Skeletal muscle cell (primary cell): ENCODE data around the gene GATB.

ENCODE experiments used
- DNase-seq: peaks from one replicate; pipeline ENCODE4 v3.0.0-alpha.2; 2010; ENCODE audit warnings: low read depth
- H3K4me3 ChIP-seq: 2 replicates; pipeline ENCODE4 v1.5.1; 2011; ENCODE audit warnings: low read depth, mild to moderate bottlenecking, control low read depth, low read length, moderate library complexity

The GATB gene

DNA sequence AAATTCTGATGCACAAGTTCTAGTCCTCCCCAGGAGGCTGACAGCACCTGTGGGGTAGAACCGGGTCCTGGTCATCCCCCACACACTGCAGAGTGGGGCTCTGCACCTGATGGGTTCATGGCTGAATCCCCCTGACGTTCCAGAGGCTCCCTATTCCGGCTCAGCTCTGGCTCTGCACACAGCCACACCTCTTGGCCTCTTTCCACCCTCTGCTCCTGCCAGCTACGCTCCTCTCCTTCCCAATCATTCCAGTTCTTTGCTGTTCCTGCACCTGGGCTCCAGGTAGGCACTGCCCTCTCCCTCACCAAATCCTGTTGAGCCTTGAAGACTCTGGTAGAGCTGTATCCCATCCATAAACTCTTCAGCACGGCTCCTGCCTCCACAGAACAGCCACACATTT lies 75.5 kb downstream of the GATB start:
- DNase-seq = no peak
- no peak overlapping the region for H3K4me3 ChIP-seq

GRCh38 chr4:151681085-151681484 lies 79.7 kb downstream of the GATB start:
- H3K4me3 ChIP-seq = no peak overlapping the region
- DNase-seq = no peak

DNA sequence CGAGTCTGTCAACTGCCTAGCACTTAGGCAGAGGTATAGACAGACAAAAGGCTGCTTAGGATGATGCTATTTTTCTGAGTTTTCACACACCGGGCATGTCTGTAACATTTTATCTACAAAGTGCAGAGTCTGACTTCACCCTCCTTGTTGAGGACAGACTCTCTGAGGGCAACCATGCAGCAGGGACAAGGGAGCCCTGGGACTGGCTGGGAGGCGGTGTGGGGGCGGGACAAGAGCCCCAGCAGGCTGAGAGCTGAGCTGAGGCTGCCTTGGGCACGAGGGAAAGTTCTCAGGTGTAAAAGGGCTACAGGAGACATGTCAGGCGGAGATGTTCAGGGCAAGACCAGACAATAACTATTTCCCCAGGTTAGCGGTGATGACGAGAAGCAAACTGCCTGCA lies 81.6 kb downstream of the GATB start:
- no peak overlapping the region for H3K4me3 ChIP-seq
- DNase-seq = no peak

DNA sequence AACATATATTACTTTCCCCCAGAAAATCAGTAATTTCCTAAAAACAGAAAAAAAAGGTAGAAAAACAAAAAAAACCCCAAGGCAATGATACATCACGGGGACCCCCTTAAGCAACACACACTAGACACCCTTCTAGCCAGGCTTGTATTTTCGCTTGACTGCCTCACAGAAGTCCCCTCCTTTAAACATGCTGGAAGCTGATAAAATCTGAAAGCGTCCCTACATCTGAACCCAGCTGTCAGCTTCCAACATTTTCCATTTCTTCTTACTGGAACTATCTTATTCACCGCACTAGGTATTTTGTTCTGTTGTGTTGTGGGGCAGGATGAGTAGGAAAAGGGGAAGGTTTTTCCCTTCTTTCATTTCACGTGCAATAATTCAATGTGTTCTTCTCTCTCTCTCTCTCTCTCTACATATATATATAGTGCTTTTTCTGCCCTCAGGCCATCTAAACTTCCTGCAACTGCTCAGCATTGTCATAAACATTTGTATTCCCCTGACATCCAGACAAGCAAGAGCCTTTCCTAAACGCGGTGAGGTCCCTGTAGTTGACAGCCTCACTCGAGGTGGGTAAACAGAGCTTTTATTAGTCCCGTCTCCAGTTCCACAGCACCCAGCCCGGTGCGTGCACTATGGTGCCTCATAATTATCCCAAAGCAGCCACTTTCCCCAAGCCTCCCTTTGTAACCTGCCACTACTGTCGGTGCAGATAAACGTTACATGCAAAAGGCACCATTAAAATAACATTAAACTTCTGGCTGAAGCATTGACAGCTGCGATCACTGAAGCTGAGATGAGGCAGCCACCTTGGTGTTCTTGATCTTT lies 82.5 kb downstream of the GATB start:
- no peak overlapping the region for H3K4me3 ChIP-seq
- no peak for DNase-seq

- no peak overlapping the region for H3K4me3 ChIP-seq
- no peak for DNase-seq
Measured at GRCh38 chr4:151677193-151677592, 83.6 kb downstream of the GATB start.

- no peak overlapping the region for H3K4me3 ChIP-seq
- DNase-seq = peak; percentile 87
Measured at GRCh38 chr4:151676301-151676700, 84.5 kb downstream of the GATB start.

GRCh38 chr4:151675411-151675971 lies 85.3 kb downstream of the GATB start:
- DNase-seq = no peak
- H3K4me3 ChIP-seq = no peak overlapping the region

- no peak overlapping the region for H3K4me3 ChIP-seq
- DNase-seq = no peak
Measured at GRCh38 chr4:151674804-151675391, 85.9 kb downstream of the GATB start.

GRCh38 chr4:151673908-151674520 lies 86.8 kb downstream of the GATB start:
- no peak overlapping the region for H3K4me3 ChIP-seq

DNA sequence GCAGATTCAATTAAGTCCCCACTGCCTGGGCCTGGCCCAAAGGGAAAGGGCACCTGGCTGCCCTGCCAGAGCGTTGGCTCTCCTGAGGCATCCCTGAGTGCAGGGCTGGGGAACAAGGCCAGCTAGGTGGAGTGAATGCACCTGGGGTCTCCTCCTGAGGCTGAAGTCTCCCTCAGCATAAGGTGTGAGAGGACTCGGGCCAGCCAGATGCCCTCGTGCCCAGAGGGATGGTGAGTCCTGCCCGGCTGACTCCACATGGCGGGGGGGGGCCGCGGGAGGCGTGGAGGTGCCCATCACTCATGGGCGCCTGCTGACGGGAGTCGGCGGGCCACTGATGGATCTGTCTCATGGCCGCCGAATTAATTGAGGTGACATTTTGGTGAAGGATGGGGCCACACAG lies 87.8 kb downstream of the GATB start:
- DNase-seq = no peak
- no peak overlapping the region for H3K4me3 ChIP-seq

More at GRCh38 chr4:151673908-151674520, 86.8 kb downstream of the GATB start:
- DNase-seq = no peak

DNA sequence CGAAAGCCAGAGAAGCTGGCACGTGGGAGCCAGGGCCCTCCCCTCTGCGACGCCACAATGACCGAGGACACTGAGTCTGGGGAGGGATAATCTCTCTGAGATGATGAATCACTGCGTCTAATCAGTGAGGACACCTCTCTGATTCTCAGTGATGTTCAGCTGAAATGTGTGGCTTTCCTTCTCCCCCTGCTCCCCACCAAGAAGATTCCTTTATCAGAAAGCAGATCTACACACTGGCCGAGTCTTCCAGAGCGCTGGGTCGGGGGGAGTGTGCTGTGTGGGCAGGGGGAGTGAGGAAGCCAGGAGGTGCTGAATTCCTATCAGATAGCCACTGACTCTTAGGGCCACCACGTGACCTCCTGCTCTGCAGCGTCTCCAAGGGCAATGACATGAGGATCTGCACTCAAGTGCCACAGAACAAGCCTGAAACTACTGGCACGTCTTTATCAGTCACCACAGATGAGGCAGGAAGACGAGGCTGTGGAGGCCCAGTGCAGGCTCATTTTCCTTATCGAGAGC lies 89.2 kb downstream of the GATB start:
- no peak for DNase-seq
- no peak overlapping the region for H3K4me3 ChIP-seq

DNA sequence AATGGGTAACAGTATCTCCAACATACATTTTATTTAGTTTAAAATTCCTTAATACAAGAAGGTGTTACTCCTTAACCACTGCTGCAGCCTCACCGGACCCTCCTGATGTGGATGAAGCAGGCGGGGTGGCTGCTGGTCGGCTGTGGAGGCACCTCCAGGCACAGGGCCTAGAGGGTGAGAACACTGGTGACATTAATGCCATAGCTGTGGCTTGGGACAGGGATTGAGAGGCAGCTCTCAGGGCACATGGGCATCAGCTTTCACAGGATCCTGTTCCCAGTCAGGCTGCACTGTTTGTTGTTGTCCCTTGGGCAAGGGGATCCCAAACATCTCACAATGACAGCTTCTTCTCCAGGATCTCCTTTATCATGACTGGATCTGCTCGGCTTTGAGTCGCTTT lies 90.0 kb downstream of the GATB start:
- H3K4me3 ChIP-seq = no peak overlapping the region
- no peak for DNase-seq

DNA sequence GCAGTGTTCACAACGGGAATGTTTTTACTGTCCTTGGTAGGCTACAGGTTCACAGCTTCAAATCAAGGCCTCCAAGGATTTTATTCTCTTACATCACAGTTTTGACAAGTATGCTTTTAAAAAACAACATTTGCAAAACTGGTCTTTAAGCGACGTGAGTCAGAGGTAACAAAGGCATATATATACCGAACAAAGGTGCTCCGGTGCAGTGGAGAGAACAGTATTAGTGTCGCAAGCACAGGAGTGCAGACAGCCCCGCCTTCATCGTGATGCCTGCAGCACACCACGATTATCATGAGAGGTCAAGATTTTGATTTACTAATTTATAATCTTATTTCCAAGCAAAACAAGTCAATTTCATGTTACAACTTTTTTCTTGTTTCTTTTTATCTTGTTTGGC lies 90.8 kb downstream of the GATB start:
- no peak for DNase-seq
- no peak overlapping the region for H3K4me3 ChIP-seq

GRCh38 chr4:151668689-151669402 lies 92.0 kb downstream of the GATB start:
- DNase-seq = no peak

DNA sequence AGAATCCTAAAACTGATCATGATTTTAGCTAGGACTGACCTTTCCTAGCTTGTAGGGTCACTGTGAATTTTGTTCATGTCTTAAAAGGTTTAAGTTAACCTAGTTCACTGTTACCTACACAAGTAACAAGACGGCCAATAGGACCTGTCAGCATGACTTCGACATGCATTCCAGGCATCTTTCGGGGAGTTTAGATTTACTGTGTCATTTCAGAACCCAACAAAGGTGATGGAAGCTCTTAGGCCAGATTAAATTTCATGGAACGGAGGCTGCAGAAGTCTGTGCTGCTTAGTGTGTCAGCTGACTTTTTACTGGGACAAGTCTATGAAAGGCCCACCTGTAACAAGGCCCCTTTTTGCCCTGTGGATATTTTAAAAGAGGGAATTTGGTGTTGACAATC lies 93.1 kb downstream of the GATB start:
- H3K4me3 ChIP-seq = no peak overlapping the region
- no peak for DNase-seq

More at GRCh38 chr4:151668689-151669402, 92.0 kb downstream of the GATB start:
- no peak overlapping the region for H3K4me3 ChIP-seq

DNA sequence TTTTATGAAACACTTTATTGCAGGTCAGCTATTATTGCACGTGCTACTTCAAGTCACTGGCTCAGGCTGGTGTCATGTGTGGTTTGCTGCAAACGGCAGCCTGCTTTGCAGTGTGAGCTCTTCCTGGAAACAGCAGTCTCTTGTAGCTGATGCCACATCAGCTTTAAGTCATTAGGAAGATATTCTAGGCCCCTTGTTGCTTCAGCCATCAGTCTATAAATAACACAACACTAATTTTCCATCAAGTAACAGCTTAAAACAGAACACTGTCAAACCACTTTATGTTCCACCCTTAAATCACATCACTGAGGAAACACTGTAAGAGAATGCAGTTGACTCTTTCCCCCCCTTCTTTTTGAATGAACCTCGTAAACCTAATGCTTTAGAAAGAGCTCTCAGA lies 93.8 kb downstream of the GATB start:
- no peak for DNase-seq
- H3K4me3 ChIP-seq = no peak overlapping the region

DNA sequence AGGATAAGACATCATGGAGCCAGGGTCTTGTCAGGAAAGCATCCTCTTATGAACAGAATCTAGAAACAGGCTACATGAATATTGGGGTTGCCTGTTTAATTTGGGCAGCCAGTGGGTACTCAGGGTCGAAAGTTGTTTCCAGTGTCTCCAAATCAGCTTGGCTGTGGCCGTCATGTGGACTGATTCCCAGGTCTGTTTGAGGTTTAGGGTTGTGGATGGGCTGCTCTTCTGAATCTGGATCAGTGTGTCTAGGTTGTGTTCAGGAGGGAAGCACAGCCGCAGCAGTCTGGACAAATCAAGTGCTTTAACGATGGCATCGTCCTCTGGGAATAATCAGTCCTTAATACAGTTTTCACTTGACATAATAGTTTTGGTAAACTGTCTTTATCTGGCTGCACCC lies 94.3 kb downstream of the GATB start:
- DNase-seq = no peak
- H3K4me3 ChIP-seq = no peak overlapping the region

- no peak for DNase-seq
- H3K4me3 ChIP-seq = no peak overlapping the region
Measured at GRCh38 chr4:151665785-151666127, 95.1 kb downstream of the GATB start.

GRCh38 chr4:151665022-151665784 lies 95.6 kb downstream of the GATB start:
- no peak overlapping the region for H3K4me3 ChIP-seq
- no peak for DNase-seq
